Measurements from ENCODE around the gene KCTD2.
"Not testable (repeated sequence)": the region's sequence is repeated elsewhere in the genome, so short reads cannot be mapped to it uniquely, and the experiment has no call there.

Gene KCTD2

GRCh38 chr17:75004371-75004770 lies 42.7 kb upstream of the KCTD2 start:
- TF ChIP-seq CTCF (IDR thresholded peaks at IDR 0.05; ENCODE audit: low read depth, low read length, poor library complexity, severe bottlenecking) (no peak), EZH2phosphoT487 (IDR thresholded peaks at IDR 0.05; ENCODE audit: borderline replicate concordance, low read length) (no peak)
- H3K4me1 ChIP-seq (ENCODE audit: control insufficient read depth, low read length): no peaks in the 10 kb centered on the region
- H3K27ac ChIP-seq (ENCODE audit: low read depth, low read length): no peak overlapping the region
- no peaks in the 10 kb centered on the region for H4K20me1 ChIP-seq (ENCODE audit: control insufficient read depth, insufficient read depth, low read depth, low read length)
- no peaks in the 10 kb centered on the region for H3K27me3 ChIP-seq (ENCODE audit: control insufficient read depth, low read length)
- H3K79me2 ChIP-seq (ENCODE audit: control insufficient read depth, low read length): no peaks in the 10 kb centered on the region
- no peaks in the 10 kb centered on the region for H3K36me3 ChIP-seq (ENCODE audit: control insufficient read depth, low read length)
- no peak overlapping the region for H3K4me3 ChIP-seq (ENCODE audit: low read length)
- no peak overlapping the region for H3K4me2 ChIP-seq (ENCODE audit: low read length)
- H3F3A ChIP-seq (ENCODE audit: control insufficient read depth, insufficient read depth): no peaks in the 10 kb centered on the region
- H3K9me2 ChIP-seq (replicated peaks; ENCODE audit: control insufficient read depth, low read length): no peaks in the 10 kb centered on the region
- no peaks in the 10 kb centered on the region for H3K9me3 ChIP-seq (ENCODE audit: control insufficient read depth, insufficient read depth, low read length)

GRCh38 chr17:75005291-75005690 lies 41.7 kb upstream of the KCTD2 start:
- Histone ChIP-seq H3F3A (ENCODE audit: control insufficient read depth, insufficient read depth) (no peaks in the 10 kb centered on the region), H3K36me3 (ENCODE audit: control insufficient read depth, low read length) (no peaks in the 10 kb centered on the region), H3K9me3 (ENCODE audit: control insufficient read depth, insufficient read depth, low read length) (no peaks in the 10 kb centered on the region), H4K20me1 (ENCODE audit: control insufficient read depth, insufficient read depth, low read depth, low read length) (no peaks in the 10 kb centered on the region), H3K4me1 (ENCODE audit: control insufficient read depth, low read length) (no peaks in the 10 kb centered on the region), H3K27me3 (ENCODE audit: control insufficient read depth, low read length) (no peaks in the 10 kb centered on the region), H3K4me2 (ENCODE audit: low read length) (no peak overlapping the region), H3K79me2 (ENCODE audit: control insufficient read depth, low read length) (no peaks in the 10 kb centered on the region), H3K9me2 (replicated peaks; ENCODE audit: control insufficient read depth, low read length) (no peaks in the 10 kb centered on the region), H3K4me3 (ENCODE audit: low read length) (no peak overlapping the region), H3K27ac (ENCODE audit: low read depth, low read length) (no peak overlapping the region)
- no peak for TF ChIP-seq CTCF (IDR thresholded peaks at IDR 0.05; ENCODE audit: low read depth, low read length, poor library complexity, severe bottlenecking)

- not testable (repeated sequence) for H3K27me3 ChIP-seq (ENCODE audit: control insufficient read depth, low read length); H3K4me1 ChIP-seq (ENCODE audit: control insufficient read depth, low read length); H3K27ac ChIP-seq (ENCODE audit: low read depth, low read length); H3K9me2 ChIP-seq (replicated peaks; ENCODE audit: control insufficient read depth, low read length); H3K36me3 ChIP-seq (ENCODE audit: control insufficient read depth, low read length); H3K4me3 ChIP-seq (ENCODE audit: low read length); H3K79me2 ChIP-seq (ENCODE audit: control insufficient read depth, low read length); H3K9me3 ChIP-seq (ENCODE audit: control insufficient read depth, insufficient read depth, low read length); H4K20me1 ChIP-seq (ENCODE audit: control insufficient read depth, insufficient read depth, low read depth, low read length); H3K4me2 ChIP-seq (ENCODE audit: low read length); H3F3A ChIP-seq (ENCODE audit: control insufficient read depth, insufficient read depth)
Observed at GRCh38 chr17:75006084-75006483, 40.9 kb upstream of the KCTD2 start.

- Histone ChIP-seq H3K27me3 (ENCODE audit: control insufficient read depth, low read length) (no peaks in the 10 kb centered on the region), H3K36me3 (ENCODE audit: control insufficient read depth, low read length) (no peaks in the 10 kb centered on the region), H3K79me2 (ENCODE audit: control insufficient read depth, low read length) (no peaks in the 10 kb centered on the region), H3K27ac (ENCODE audit: low read depth, low read length) (no peak overlapping the region), H3K9me2 (replicated peaks; ENCODE audit: control insufficient read depth, low read length) (no peaks in the 10 kb centered on the region), H3K4me1 (ENCODE audit: control insufficient read depth, low read length) (no peaks in the 10 kb centered on the region; the same call in 1 of the 2 replicates), H3K4me2 (ENCODE audit: low read length) (no peak overlapping the region), H4K20me1 (ENCODE audit: control insufficient read depth, insufficient read depth, low read depth, low read length) (no peaks in the 10 kb centered on the region), H3F3A (ENCODE audit: control insufficient read depth, insufficient read depth) (peaks cover 3% of the 10 kb centered on the region; the same call in 1 of the 2 replicates), H3K4me3 (ENCODE audit: low read length) (no peak overlapping the region), H3K9me3 (ENCODE audit: control insufficient read depth, insufficient read depth, low read length) (no peaks in the 10 kb centered on the region)
- no peak for TF ChIP-seq CTCF (IDR thresholded peaks at IDR 0.05; ENCODE audit: low read depth, low read length, poor library complexity, severe bottlenecking)
Observed at GRCh38 chr17:75006653-75007052, 40.4 kb upstream of the KCTD2 start.

Data from DOHH2 (cell line).